ENCODE results near the gene ANK2.

DNA sequence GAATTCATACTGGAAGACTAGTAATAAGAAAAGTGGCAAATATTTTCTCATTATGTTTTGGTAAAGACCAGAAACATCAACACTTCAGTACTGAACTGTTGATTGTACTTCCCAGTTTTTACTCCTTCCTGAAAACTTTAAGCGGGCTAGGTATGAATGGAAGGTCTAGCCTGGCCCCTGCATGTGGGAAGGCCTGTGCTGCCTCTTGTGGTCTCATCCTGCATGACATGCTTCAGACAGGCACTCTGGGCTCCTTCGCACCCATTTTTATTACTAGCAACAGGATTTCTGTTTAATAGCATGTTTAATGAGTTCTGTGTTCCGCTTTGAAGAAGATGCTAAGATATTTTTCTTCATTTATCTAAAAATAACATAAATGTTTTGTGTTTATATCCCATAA is 279.1 kb downstream of the ANK2 start:
- no peak for TF ChIP-seq GATA3 (IDR thresholded peaks at IDR 0.05; ENCODE audit: low read depth, low read length)
- no peak for TF ChIP-seq GATA2 (IDR thresholded peaks at IDR 0.05; ENCODE audit: low read depth, low read length)
